GM19372 (cell line): ENCODE results near the gene EGR4.

Experiments used
- ATAC-seq: cut with Tn5 transposase; IDR thresholded peaks from one replicate; pipeline ENCODE4 v1.9.1; 2021; ENCODE audit warnings: mild to moderate bottlenecking, low read depth, moderate library complexity; ENCODE audit not compliant: unreplicated experiment

EGR4 gene

DNA sequence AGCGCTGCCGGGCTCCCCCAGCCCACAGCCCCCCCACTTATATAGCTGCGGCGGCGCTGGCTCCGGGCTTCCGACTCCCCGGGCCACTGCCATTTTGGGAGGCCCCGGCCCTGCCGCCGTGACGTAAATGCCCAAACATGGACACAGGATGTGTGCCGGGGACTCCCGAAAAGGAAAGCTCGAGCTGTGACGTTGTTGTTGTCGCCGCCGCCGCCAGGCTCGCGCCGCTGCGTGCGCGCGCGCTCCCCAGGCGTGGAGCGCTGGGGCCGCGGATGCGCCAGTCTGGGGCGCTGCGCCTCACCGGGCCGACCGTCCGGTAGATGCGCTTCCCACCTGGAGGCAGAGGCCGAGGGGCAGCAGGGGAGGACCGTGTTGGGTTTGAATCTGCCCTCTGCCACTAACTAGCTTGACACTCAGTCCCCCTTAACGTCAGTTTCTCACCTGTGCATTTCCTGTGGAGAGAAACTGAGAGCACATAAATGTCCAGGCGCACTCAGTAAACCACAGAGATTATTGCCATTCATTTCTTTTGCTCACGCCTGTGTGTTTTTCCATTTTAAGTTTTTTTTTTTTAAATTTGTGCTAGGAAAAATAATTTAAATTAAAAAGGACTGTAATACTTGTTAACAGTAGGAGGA lies at the start of gene EGR4:
Gene EGR4, minus strand, starts transcription at position 15 of the 638 bp plus-strand sequence. CDS start 231 bp downstream, outside the sequence.
- ATAC-seq = peak; percentile 95

DNA sequence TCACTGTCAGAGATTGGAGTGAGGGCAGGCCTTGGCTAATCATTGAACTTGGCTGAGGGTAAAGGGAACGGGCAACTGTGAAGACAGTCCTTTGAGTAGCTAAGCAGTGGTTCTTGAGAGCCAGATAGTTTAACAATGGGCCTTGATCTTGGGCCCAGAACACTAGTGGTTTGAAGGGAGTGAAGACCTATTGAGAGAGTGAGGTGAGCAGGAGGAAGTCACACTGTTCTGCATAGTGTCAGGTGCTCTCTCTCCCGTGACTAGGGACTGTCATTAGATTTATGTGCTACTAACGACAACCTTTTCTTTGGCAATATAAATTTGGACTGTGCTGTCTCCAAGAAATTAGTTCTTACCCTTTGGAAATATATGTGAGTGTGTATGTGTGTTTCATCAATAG lies 47.7 kb upstream of the EGR4 start:
- no peak for ATAC-seq

- no peak for ATAC-seq
Measured at GRCh38 chr2:73339201-73339600, 45.9 kb upstream of the EGR4 start.

- ATAC-seq = no peak
Measured at GRCh38 chr2:73337828-73338227, 44.5 kb upstream of the EGR4 start.

DNA sequence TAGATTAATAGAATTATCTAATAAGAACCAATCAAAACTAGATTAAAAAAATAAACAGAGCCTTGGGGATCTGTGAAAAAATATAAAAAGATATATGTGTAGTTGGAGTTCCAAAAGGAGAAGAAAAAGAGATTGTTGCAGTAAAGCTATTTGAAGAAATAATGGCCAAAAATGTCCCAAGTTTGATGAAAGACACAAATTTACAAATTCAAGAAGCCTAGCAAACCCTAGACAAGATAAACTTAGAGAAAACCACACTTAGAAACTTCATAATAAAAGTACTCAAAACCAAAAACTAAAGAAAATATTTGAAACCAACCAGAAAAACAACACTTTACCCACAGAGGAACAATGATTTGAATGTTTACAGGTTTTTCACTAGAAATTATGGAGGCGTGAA lies 41.3 kb upstream of the EGR4 start:
- no peak for ATAC-seq

GRCh38 chr2:73334045-73334444 lies 40.7 kb upstream of the EGR4 start:
- no peak for ATAC-seq

DNA sequence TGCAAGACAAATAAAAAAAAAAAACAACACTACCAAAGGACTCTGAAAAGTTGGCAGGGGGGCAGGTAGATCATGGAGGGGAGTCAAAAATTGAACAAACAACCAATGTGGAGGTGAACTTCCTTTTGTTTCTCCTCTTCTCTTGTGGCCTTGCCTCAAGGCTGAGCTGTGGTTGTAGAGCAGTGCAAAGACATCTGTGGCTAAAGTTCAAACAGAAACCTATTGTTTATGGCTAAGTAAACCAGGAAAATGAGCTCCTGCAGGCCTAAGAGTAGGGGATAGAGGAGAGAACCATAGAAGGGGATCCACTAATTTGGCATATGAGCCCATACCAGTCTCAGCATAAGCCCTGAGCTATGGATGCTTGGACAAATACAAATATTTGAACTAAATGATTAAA lies 40.2 kb upstream of the EGR4 start:
- ATAC-seq = no peak

DNA sequence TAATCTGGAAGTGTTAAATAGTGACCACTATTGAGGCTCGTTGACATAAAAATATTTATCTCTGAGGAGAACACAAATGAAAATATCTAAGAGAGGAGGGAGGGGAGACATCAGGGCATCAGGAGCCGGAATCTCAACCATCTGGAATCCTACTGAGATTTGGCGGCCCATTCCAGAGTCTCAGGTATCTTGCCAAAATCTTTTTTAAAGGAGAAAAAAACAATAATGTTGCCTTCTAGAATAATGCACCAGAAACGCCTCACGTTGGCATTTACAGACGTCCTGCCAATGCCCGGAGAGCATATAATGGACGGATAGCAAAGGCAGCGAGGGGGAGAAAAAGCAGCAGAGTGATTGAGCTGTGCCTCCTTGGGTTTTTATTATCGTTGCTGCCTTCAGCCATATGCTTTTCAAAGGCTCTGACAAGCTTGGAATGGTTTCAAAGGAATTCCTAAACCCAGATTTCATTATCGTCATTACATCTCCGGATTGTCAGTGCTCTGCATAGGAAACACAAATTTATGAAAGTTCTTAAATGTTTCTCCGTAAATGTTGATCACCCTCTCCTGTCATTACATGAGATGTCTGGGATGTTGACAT lies 30.9 kb upstream of the EGR4 start:
- no peak for ATAC-seq

DNA sequence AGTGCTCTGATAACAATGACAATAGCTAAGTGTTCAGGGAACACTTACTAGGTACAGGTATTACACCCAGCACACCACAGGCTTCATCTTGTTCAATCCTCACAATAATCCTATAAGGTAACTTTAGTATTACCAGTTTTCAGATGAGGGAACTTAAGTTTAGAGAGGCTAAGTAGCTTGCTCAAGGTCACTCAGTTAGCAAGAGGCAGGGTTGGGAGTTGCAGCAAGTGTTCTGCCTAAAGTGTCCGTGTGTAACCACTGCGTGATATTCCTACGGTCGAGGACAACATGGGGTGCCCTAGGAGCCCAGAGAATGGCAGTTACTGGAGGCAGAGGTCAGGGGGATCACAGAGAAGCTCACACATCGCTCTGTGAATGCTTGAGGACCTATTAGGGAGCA lies 30.2 kb upstream of the EGR4 start:
- ATAC-seq = no peak

GRCh38 chr2:73314441-73314840 lies 21.1 kb upstream of the EGR4 start:
- ATAC-seq = no peak

- no peak for ATAC-seq
Measured at GRCh38 chr2:73307720-73308119, 14.4 kb upstream of the EGR4 start.

DNA sequence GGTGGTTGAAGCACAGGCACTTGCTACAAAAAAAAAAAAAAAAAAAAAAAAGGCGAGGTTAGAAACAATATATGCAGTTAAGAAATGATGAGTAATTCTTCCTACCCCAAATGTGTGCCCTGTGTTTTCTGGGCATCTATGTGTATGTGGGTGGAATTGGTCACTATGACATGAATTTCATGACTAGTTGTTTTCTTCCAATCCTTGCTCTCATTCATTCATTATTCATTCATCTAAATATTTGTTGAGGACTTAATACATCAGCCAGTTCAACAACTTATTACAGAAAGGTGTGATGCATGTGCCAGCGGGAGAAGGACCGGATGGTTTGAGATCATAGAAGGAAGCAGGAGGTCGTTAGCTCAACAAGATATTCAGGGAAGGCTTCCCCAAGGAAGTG lies 8.3 kb upstream of the EGR4 start:
- no peak for ATAC-seq

GRCh38 chr2:73300926-73301325 lies 7.6 kb upstream of the EGR4 start:
- ATAC-seq = no peak

GRCh38 chr2:73297586-73297985 lies 4.2 kb upstream of the EGR4 start:
- ATAC-seq = no peak

DNA sequence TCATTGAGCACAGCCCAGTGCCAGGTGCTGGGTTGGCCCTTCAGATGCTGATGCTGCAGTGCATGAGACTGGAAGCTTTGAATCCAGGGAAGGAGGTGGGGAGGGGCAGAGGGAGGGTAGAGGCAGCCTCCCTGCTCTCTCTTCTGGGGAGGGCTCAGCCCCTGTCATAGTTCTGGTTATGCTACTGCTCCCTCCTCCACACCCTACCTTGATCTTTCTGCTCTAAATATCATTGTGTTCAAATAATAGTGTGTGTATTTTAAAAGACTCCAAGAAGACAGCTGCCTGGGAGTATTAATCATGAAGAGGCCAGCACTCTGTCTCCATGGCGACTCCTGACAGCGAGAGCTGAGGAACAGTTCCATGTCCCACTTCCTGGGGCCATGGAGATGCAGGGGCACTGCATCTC lies 3.8 kb upstream of the EGR4 start:
- ATAC-seq = no peak

DNA sequence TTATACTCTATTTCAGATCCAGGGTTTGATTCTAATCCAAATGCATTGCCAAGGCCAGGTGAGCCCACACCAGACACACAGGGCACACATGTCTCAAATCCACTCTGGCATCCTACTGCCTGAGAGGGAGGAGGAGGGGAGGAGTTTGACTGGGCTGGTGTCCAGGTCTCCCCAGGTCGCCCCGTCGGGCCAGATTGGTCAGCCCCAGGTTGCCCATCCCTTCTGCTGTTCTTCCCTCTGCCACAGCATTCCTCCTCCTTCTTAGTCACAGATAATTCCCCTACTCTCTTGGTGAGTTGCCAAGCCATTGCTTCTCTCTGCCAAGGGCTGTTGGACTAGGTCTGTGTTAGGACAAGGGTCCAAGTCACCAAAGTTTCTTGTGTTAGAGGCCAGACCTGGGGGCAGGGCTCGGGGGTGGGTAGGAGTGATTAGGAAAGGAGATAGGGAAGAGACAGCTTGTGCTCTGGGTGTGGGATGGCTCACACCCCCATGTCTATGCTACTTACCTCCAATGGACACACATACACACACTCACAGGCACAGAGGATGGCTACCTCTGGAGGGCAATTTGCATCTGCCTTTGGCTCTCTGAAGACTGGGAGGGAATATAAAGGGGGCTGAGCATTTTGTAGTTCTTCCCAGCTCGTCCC lies 2.5 kb upstream of the EGR4 start:
- no peak for ATAC-seq

- ATAC-seq = no peak
Measured at GRCh38 chr2:73294239-73294638, 891 bp upstream of the EGR4 start.

DNA sequence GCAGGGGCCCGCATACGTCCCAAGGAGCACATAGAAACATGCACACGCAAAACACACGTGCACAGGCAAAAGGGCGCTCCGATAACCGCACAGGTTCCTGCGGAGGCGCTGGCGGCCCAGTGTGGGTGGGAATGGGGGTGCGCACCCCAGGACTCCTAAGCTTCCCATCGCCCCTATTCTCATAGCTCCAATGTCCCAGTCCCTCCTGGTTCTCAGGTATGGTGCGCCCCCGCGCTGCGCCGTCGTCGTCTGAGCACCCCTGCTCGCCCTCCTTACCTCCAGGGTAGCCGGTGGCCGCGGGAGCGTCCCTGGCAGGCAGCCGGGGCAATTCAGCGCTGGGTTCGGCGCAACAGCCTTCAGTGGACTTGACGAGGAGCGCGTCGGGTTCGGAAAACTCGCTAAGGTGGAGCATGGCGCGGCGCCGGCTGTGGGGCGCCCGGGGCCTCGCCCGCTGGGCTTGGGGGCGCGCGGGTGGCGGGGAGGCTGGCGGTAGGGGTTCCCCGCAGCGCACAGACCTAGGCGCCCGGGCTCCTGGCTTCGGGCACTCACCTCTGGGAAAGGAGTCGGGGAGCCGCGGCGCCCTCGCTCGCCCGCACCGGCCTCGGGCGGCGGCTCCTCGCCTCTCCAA lies 328 bp downstream of the EGR4 start:
- ATAC-seq = no peak

DNA sequence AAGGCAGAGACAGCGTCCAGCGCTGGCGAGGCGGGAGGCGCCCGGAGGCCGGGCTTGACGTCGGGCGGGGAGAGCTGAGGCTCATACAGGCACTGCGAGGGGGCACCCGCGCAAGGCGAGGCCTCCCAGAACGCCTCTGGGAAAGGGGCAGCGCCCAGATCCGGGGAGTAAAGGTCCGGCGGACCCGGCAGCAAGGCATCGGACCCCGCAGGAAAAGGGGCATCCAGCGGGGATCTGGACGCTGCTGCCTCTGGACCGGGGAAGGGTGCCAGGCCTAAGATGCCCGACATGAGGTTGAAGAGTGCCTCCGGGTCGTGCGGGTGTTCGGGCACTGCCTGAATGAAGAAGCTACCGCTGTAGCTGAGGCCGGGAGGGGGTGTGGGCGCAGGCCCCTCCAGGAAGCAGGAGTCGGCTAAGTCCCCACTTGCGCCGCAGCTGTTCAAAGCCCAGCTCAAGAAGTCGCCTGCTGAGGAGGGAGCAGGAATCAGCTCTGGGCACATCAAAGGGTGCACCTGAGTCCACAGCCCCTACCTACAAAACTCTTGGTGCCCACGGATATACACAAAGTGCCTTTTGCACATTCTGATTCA lies 937 bp downstream of the EGR4 start:
- ATAC-seq = no peak

DNA sequence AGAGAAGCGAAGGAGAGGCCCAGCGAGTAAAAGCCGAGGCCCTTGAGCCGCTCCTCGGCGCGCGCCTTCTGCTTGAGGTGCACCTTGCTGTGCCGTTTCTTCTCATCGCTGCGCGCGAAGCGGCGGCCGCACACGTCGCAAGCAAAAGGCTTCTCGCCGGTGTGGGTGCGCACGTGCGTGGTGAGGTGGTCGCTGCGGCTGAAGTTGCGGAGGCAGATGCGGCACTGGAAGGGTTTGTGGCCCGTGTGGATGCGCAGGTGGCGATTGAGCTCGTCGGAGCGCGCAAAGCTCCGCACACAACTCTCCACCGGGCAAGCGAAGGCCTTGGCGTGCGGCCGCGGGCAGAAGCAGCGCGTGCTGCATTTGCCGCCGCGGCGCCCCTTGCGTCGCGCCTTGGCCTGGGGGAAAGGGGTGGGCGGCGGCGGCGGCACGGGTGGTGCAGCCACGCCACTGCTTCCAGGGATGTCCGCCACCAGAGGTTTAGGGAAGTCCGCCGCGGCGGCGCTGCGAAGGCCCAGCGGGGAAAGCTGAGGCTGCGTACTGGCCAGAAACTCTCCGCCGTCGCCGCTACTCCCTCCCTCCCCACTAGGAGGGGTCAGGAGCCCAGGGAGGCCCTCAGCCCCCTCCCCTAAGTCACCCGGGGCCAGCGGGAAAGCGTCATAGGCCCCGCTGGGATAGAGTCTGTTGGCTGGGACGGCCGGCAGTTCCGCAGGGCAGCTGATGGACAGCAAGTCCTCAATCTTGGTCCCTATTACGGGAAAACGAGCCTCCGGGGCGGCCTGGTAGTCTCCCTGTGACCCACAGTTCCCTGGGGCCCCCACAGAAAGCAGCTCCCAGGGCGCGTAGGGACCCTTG lies 1.7 kb downstream of the EGR4 start:
- ATAC-seq = no peak
